ENCODE data around the gene GRAMD1B. TPM values are rescaled to one million over a fixed set of nuclear protein-coding genes. Genes with fewer than 3 reads are reported as not detected.

The GRAMD1B gene
- total and polyA plus RNA-seq, 2 donors (not counting 1 experiment from before 2014, with no cell fraction given), result 0.58 to 11.6 TPM

DNA sequence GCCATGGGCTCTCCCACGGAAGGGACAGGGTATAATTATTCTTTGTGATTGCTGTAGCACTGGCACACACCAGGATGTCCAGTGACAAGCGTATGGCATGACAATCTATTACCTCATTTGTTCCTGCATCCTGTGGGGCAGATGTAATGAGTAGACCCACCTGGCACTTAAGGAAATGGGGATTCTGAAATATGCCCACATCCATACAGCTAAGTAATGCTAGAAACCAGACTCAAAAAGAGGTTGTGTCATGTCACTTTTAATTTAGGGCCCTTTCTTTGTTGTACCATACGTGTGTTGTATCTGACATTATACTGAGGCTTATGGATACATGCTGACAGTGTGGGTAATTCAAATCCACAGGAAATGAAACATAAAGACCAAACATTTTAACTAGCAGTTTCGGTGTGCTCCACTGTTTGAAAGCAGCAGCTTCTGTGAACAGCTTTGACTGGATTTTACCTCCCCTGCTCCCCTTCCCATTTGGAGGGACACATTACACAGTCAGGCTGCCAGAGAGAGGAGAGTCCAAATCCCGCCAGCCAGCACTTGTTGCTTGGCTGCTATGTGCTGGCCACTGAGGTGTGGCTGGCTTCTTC lies 21.2 kb downstream of the GRAMD1B start:
- no peaks in the 10 kb centered on the region for H3K79me2 ChIP-seq (ENCODE audit: control insufficient read depth, insufficient read depth, low read length)
- H3K4me2 ChIP-seq (replicated peaks; ENCODE audit: low read depth, low read length, poor library complexity, severe bottlenecking), result no peak overlapping the region
- Mint-ChIP-seq H3K4me1 (peaks cover 6% of the 10 kb centered on the region), H3K27me3 (no peaks in the 10 kb centered on the region), H3K4me3 (no peak overlapping the region), H3K9me3 (ENCODE audit: insufficient read depth) (no peaks in the 10 kb centered on the region), H3K27ac (no peak overlapping the region)
- TF ChIP-seq EZH2 (IDR thresholded peaks at IDR 0.05; ENCODE audit: borderline replicate concordance, insufficient read depth, low read depth, low read length, poor library complexity, severe bottlenecking), result no peak
- intact Hi-C loops (cut with micrococcal nuclease), result no loop called here
- POLR2A ChIA-PET, result no interaction called here
- no peaks in the 10 kb centered on the region for H4K20me1 ChIP-seq (ENCODE audit: control insufficient read depth, insufficient read depth, low read length, poor library complexity, severe bottlenecking)
- 100% methylated on average over 1 of the region's 5 CpGs for WGBS (ENCODE audit: insufficient coverage)
- H3K36me3 ChIP-seq (replicated peaks in 1 of 2; ENCODE audit: control extremely low read depth in 1 of 2, control insufficient read depth in 1 of 2, extremely low read depth in 1 of 2, insufficient read depth in 2 of 2, low read length in 1 of 2), result no peaks in the 10 kb centered on the region
- DNase-seq (no peak), ATAC-seq (ENCODE audit: low read depth) (no peak)
- no peaks in the 10 kb centered on the region for H3K4me1 ChIP-seq (ENCODE audit: control insufficient read depth in 2 of 2, insufficient read depth in 2 of 2, low read length in 2 of 2)
- CTCF ChIA-PET, result interaction anchor here (0.6 kb wide), 1 partner anchor 1487 kb away, joined by 3 read pairs; no protein-coding TSS in a partner anchor
- H2AFZ ChIP-seq (ENCODE audit: insufficient read depth, low read depth, low read length, poor library complexity, severe bottlenecking), result no peak overlapping the region
- H3K9me3 ChIP-seq (ENCODE audit: control extremely low read depth in 1 of 3, control insufficient read depth in 2 of 3, insufficient read depth in 1 of 3, low read length in 2 of 3), result no peaks in the 10 kb centered on the region
- no peaks in the 10 kb centered on the region for H3K27me3 ChIP-seq (replicated peaks in 1 of 4; ENCODE audit: control extremely low read depth in 1 of 4, control insufficient read depth in 3 of 4, insufficient read depth in 4 of 4, low read length in 3 of 4)
- no peak overlapping the region for H3K27ac ChIP-seq (ENCODE audit: low read length in 2 of 2)
- H3K9ac ChIP-seq (ENCODE audit: low read length), result no peak overlapping the region
- no peak overlapping the region for H3K4me3 ChIP-seq (ENCODE audit: control extremely low read depth in 1 of 5, extremely low read depth in 1 of 5, insufficient read depth in 1 of 5, low read depth in 2 of 5, low read length in 4 of 5)

DNA sequence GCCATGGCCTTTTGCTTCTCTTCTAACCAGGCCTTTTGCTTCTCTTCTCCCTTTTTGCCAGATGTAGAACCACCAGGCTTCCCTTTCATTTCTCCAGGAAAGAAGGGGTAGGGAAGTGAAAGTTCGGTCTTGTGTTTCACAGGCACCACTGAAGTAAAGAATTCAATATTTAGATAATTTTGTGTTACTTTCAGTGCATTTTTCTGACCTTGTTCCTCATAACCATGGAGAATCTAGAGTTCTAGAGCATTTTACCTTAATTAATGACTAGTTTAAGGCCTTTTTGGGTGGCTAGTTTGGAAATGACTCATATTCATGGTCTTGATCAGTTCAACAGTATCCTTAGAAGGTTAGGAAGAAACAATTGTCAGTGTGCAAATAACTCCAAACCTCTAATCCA lies 22.7 kb downstream of the GRAMD1B start:
- Histone ChIP-seq H3K9ac (ENCODE audit: low read length) (no peak overlapping the region), H3K9me3 (ENCODE audit: control extremely low read depth in 1 of 3, control insufficient read depth in 2 of 3, insufficient read depth in 1 of 3, low read length in 2 of 3) (no peaks in the 10 kb centered on the region), H3K4me1 (ENCODE audit: control insufficient read depth in 2 of 2, insufficient read depth in 2 of 2, low read length in 2 of 2) (peaks cover 0 to 5% of the 10 kb centered on the region in 2 donors), H2AFZ (ENCODE audit: insufficient read depth, low read depth, low read length, poor library complexity, severe bottlenecking) (no peak overlapping the region), H3K36me3 (replicated peaks in 1 of 2; ENCODE audit: control extremely low read depth in 1 of 2, control insufficient read depth in 1 of 2, extremely low read depth in 1 of 2, insufficient read depth in 2 of 2, low read length in 1 of 2) (no peaks in the 10 kb centered on the region), H4K20me1 (ENCODE audit: control insufficient read depth, insufficient read depth, low read length, poor library complexity, severe bottlenecking) (no peaks in the 10 kb centered on the region), H3K4me2 (replicated peaks; ENCODE audit: low read depth, low read length, poor library complexity, severe bottlenecking) (no peak overlapping the region), H3K27me3 (replicated peaks in 1 of 4; ENCODE audit: control extremely low read depth in 1 of 4, control insufficient read depth in 3 of 4, insufficient read depth in 4 of 4, low read length in 3 of 4) (no peaks in the 10 kb centered on the region), H3K79me2 (ENCODE audit: control insufficient read depth, insufficient read depth, low read length) (no peaks in the 10 kb centered on the region), H3K4me3 (ENCODE audit: control extremely low read depth in 1 of 5, extremely low read depth in 1 of 5, insufficient read depth in 1 of 5, low read depth in 2 of 5, low read length in 4 of 5) (no peak overlapping the region), H3K27ac (ENCODE audit: low read length in 2 of 2) (no peak overlapping the region)
- ATAC-seq (ENCODE audit: low read depth), result no peak
- Mint-ChIP-seq H3K9me3 (ENCODE audit: insufficient read depth) (no peaks in the 10 kb centered on the region), H3K4me1 (peaks cover 9% of the 10 kb centered on the region), H3K27ac (no peak overlapping the region), H3K4me3 (no peak overlapping the region), H3K27me3 (no peaks in the 10 kb centered on the region)
- WGBS (ENCODE audit: insufficient coverage), result no CpG with 5 or more reads among the region's 1 CpG
- CTCF ChIA-PET, result no interaction called here
- POLR2A ChIA-PET, result no interaction called here
- intact Hi-C loops (cut with micrococcal nuclease), result no loop called here
- DNase-seq, result no peak
- no peak for TF ChIP-seq EZH2 (IDR thresholded peaks at IDR 0.05; ENCODE audit: borderline replicate concordance, insufficient read depth, low read depth, low read length, poor library complexity, severe bottlenecking)
- TF ChIP-seq, protein P1, sequence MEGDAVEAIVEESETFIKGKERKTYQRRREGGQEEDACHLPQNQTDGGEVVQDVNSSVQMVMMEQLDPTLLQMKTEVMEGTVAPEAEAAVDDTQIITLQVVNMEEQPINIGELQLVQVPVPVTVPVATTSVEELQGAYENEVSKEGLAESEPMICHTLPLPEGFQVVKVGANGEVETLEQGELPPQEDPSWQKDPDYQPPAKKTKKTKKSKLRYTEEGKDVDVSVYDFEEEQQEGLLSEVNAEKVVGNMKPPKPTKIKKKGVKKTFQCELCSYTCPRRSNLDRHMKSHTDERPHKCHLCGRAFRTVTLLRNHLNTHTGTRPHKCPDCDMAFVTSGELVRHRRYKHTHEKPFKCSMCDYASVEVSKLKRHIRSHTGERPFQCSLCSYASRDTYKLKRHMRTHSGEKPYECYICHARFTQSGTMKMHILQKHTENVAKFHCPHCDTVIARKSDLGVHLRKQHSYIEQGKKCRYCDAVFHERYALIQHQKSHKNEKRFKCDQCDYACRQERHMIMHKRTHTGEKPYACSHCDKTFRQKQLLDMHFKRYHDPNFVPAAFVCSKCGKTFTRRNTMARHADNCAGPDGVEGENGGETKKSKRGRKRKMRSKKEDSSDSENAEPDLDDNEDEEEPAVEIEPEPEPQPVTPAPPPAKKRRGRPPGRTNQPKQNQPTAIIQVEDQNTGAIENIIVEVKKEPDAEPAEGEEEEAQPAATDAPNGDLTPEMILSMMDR (IDR thresholded peaks at IDR 0.05), result no peak
